ENCODE data around the gene GALR3.

Gene GALR3

DNA sequence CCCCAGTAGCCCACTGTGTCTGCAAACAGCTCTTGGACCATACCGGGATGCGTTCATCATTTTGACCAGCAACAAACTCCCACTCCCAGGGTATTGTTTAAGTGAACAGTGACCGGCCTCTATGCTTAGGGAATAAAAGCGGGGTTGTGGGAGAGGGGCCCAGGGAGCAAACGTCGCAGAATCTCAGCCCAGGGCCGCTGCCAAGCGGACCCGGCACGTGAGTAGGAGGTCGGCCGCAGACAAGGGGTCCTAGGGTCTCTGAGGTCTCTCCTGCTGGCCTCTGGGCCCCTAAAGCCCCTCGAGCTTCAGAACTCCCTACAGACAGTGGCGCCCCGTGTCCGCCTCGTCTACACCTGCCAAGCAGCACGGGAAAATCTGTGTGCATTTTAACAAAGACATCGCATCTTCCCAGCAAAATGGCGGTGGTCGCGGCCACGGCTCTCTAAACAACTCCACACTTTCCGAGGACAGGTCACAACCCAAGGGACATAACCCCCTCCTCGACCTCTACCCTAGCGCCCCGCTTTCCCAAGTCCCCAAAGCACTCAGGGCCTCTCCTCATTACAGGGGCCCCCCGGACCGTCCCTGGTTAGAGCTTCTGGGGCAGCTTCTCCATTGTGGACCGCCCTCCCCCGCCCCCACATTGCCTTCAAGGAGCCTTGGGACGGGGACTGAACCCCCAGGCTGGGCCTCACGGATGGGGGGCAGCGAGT, 19.4 kb upstream of the GALR3 start:
- no peak for DNase-seq

DNA sequence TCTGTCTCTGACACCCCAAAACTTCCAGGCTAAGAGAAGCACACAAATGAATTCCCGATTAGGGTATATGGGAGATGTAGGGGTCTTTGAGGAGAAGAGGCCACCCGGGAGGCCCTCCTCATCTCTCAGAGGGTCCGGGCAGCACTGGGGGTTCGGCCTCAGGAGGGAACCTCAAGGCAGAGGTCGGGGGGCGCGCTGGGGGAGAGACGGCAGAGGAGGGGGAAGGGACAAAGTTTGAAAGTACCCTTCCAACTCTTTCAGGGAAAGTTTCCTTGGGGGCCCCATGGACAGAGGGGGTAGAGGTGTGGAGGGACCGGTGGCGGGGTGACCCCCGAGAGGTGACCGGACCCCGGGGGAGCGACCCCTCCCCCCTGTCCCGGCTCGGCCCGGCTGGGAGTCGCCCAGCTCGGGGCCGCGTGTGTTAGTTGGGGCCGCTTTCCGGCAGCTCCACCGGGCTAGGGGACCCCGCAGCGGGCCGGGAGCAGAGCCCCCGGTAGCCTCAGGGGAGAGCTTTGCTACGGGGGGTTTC, 18.8 kb upstream of the GALR3 start:
- DNase-seq = peak; percentile 63

DNA sequence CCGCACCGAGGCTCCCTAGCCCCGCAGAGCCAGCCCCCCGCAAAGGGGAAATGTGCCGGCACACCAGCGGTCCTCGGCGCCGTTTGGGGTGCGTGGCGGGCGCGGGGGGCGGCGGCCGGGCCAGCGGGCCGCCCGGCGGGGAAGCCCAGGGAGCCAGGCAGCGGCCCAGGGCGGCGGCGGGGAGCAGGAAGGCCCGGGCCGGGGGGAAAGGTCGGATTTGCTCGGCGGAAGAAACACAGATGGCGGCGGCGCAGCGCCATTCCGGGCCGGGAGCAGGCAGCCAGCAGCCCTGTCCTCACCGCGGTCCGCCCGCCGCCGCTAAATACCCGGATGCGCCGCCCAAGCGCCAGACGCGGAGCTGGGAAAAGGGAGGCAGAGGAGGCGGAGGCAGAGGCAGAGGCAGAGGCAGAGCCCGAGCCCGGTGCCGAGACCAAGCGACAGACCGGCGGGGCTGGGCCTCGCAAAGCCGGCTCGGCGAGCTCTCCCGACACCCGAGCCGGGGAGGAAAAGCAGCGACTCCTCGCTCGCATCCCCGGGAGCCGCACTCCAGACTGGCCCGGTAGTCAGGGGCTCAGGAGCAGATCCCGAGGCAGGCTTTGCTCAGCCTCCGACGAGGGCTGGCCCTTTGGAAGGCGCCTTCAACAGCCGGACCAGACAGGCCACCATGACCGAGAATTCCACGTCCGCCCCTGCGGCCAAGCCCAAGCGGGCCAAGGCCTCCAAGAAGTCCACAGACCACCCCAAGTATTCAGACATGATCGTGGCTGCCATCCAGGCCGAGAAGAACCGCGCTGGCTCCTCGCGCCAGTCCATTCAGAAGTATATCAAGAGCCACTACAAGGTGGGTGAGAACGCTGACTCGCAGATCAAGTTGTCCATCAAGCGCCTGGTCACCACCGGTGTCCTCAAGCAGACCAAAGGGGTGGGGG, 18.0 kb upstream of the GALR3 start:
- peak; percentile 87 for DNase-seq

DNA sequence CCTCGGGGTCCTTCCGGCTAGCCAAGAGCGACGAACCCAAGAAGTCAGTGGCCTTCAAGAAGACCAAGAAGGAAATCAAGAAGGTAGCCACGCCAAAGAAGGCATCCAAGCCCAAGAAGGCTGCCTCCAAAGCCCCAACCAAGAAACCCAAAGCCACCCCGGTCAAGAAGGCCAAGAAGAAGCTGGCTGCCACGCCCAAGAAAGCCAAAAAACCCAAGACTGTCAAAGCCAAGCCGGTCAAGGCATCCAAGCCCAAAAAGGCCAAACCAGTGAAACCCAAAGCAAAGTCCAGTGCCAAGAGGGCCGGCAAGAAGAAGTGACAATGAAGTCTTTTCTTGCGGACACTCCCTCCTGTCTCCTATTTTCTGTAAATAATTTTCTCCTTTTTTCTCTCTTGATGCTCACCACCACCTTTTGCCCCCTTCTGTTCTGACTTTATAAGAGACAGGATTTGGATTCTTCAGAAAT, 17.3 kb upstream of the GALR3 start:
- DNase-seq = no peak

DNA sequence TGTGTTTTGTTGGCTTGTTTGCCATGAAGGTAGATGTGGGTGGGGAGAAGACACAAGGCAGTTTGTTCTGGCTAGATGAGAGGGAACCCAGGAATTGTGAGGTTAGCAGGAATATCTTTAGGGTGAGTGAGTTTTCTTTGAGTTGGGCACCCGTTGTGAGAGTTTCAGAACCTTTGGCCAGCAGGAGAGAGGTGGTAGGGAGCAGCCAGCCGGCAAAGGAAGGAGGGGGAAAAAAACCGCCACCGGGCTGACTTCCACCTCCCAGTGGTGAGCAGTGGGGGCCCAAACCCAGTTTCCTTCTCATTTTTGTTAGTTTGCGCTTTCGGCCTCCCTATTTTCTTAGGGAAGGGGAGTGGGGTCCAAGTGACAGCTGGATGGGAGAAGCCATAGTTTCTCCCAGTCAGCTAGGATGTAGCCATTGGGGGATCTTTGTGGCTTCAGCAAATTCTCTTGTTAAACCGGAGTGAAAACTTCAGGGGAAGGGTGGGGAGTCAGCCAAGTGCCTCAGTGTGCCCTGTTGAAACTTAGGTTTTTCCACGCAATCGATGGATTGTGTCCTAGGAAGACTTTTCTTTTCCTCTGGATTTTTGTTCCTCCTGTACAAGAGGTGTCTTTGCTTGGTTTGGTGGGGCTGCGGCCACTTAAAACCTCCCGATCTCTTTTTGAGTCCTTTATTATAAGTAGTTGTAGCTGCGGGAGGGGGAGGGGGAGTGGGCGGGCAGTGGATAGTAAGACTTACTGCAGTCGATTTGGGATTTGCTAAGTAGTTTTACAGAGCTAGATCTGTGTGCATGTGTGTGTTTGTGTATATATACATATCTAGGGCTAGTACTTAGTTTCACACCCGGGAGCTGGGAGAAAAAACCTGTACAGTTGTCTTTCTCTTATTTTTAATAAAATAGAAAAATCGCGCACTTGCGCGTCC, 16.5 kb upstream of the GALR3 start:
- no peak for DNase-seq

DNA sequence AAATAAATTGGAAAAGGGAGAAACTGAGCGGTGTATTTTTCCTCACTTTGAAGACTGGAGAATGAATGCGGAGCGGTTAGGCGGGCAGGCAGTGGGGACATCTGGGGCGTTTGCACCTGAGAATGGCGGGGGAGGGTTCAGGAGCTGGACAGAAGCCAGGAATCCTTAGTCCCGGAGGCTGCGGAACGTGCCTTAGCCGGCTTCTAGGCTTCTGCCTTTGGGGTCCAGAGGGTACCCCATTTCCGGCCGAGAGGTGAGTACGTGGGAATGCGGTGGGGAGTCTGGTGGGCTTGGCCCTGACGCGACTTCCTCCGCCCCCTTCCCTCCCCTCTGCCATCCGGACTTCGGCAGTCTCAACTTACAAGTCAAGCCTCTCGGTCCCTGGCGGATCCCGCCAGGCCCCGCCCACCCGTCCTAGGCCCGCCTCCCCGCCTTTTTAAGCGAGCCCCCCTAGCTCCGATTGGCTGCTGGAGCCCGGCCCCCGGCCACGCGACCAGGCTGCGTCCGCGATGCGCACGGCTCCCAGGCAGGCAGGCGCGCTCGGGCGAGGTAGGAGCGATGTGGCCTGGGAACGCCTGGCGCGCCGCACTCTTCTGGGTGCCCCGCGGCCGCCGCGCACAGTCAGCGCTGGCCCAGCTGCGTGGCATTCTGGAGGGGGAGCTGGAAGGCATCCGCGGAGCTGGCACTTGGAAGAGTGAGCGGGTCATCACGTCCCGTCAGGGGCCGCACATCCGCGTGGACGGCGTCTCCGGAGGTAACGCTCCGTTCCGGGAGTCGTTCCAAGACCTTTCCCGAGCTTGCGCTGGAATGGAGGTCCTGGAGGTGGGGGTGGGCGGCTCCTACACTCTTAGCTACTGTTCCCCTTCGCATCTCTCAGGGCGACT, 15.5 kb upstream of the GALR3 start, which contains the start of gene GCAT:
GCAT (plus strand) TSS at position 525 of the 884 bp plus-strand sequence; CDS start at position 559, 34 bp downstream.
- peak; percentile 93 for DNase-seq

DNA sequence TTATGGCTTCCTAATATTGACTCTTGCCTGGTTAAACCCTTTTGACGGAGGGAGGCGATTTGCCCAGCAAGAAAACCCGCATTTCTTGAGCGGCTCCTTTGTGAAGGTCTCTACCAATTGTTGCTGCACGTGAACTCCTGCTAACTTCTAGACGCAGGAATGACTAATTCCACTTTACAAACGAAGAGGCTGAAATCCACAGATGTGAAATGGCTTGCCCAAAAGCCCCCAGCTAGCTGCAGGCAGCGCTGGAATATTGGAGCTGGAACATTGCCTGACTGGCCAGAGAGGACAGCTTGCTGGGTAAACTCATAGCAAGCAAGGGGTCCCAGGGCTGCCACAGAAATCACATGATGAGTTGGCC, 14.9 kb upstream of the GALR3 start:
- no peak for DNase-seq

DNA sequence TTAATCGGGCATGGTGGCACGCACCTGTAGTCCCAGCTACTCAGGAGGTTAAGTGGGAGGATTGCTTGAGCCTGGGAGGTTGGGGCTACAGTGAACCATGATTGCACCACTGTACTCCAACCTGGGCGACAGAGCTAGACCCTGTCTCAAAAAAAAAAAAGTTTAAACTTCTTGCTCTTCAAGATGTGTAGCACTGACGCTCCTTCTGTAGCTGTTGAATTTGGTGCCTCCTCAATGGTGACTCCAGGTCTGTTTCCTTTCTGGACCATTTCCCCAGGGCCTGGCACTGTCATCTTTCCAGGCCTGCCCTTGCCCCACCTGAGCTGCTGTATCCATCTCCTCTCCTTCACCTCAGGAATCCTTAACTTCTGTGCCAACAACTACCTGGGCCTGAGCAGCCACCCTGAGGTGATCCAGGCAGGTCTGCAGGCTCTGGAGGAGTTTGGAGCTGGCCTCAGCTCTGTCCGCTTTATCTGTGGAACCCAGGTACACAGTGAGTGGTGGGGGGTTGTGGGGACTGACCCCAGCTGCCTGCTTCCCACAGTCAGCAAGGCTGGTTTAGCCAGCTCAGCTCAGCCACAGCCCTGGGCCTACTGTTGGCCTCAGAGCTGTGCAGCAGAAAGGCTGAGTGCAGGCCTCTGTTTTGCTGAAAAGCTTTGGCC, 13.4 kb upstream of the GALR3 start:
- no peak for DNase-seq

DNA sequence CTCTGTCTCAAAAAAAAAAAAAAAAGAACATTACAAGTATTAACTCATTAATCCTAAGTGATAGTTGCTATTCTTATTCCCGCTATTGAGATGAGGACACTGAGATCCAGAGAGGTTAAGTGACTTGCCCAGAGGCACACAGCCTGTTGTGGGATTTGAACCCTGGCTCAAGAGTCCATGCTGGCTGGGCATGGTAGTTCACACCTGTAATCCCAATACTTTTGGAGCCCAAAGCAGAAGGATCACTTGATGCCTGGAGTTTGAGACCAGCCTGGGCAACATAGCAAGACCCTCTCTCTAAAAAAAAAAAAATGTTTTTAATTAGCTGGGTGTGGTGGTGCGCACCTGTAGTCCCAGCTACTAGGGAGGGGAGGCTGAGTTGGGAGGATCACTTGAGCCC, 11.3 kb upstream of the GALR3 start:
- no peak for DNase-seq

DNA sequence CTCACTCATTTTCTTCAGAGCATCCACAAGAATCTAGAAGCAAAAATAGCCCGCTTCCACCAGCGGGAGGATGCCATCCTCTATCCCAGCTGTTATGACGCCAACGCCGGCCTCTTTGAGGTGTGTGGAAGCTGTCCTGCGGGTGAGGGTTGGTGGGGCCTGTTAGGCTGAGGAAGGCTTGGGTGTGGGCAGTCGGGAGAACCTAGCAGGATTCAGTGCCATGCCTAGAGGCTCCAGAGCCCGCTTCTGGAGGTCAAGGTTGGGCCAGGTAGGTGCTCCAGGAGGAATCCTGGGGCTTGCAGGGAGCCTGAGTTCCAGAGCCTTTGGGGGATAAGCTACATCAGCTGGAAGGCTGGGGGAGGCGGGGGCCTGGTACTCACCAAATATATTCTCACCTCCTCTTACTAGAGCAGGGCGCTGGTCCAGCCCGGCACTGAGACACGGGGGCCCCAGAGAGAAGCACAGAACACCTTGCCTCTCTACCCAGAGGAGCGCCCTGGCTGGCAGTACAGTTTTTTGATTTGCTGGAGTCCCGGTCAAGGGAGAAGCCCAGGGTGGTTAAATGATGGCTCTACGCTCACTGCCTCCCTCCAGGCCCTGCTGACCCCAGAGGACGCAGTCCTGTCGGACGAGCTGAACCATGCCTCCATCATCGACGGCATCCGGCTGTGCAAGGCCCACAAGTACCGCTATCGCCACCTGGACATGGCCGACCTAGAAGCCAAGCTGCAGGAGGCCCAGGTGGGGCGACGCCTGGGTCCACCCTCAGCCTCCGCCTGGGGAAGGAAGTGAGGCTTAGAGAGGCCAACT, 10.1 kb upstream of the GALR3 start:
- DNase-seq = no peak

DNA sequence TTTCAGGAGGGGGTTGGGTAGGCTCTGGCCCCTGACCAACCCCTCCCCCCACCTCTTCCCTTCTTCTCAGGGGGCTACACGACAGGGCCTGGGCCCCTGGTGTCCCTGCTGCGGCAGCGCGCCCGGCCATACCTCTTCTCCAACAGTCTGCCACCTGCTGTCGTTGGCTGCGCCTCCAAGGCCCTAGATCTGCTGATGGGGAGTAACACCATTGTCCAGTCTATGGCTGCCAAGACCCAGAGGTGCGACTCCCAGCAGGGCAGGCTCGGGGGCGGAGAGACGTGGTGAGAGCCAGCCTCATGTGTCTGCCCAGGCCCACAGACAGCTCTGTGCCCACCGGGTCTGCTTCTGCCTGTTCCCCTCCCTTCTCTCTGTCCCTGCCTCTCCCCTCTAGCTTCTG, 7.6 kb upstream of the GALR3 start:
- no peak for DNase-seq

DNA sequence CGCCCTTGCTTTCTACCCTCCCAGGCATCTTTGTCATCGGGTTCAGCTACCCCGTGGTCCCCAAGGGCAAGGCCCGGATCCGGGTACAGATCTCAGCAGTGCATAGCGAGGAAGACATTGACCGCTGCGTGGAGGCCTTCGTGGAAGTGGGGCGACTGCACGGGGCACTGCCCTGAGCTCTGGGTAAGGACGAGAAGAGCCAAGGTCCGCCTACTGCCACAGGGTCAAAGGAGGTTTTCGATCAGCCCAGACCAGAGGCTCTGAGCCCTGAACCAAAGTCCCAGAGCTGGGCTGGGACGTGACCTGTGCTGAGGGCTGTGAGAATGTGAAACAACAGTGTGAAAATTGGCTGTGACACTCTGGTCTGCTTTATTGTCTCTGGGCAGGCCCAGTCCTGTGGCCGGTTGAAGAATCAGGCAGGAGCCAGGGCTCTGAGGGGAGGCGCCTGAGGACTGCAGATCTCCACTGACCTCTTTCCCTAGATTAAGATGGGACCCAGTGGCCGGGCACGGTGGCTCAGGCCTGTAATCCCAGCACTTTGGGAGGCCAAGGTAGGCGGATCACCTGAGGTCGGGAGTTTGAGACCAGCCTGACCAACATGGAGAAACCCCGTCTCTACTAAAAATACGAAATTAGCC, 6.5 kb upstream of the GALR3 start:
- no peak for DNase-seq

DNA sequence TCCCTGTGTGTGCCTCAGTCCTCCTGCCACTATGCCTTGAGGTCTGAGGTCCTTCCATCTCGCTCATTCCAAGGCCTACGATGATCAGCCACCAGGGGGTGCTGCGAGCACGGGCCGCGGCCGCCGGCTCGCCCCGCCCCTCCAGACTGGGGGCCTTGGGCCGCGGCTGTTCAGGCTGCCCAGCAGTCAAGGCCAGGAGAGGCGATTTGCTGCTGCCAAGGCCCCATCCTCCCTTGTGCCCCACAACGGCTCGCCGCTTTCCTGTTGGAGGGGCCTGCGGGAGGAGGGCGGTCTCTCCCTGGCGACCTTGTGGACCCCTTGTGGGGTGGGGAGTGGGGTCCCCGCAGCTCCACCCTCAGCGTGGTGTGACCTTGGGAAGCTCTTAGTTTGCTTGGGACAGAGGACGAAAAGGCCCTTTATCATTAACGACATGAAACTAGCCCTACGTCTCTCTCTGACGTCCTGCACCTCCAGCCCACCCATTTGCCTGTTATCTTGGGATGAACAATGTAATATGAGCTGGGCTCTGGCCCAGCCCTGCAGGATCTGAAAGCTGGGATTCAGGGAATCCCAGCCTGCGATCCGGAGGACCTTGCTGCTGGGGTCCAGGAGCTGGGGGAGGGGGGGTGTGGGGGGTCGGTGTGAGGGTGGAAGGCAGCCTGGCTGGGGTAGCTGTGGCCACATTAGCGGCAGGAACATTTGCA, 5.3 kb upstream of the GALR3 start:
- DNase-seq = peak; percentile 96

DNA sequence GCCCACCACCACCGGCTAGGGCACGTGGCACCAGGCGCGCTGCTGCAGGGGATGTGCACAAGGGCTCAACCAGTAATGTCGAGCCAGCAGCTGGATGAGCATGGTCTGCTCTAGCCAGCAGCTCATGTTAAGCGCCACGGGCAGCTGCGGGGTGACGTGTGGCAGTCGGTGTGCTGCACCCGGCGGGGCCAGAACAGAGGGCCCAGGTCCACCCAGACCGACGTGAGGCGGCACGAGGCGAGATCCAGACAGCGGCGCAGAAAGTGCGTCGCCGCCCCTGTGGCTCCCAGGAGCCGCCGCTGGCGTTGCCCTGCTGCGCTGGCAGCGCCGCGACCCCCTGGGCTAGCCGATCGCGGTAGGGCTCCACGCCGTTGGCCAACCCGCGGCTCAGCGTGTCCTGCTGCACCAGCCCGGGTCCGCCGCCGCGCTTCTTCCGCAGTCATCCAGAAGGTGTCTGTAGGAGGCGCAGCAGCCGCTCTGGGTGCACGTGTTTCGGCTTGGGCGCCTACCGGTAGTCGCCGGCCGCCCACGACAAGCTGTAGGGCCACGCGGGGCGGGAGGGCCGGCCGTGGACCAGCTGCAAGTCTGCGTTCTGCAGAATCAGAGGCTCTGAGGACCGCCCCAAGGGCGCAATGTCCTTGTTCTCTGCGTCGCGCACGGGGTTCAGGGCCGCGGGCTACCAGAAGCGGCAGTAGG, 4.6 kb upstream of the GALR3 start:
- DNase-seq = peak; percentile 86

DNA sequence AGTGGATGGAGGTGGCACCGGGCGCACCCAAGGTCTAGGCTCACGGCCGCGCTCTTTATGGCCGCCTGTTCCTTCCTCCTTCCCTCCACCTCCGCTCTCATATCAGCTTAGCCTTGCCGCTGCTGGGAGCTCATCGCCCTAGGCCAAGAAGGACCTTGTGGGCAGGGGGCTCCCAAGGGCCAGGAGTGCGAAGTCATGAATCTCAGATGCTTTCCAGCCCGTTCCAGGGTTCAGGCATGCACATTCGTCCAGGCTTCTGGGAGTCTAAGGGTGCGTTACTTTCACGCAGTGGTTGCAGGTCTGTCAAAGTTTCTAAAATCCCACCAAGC, 4.1 kb upstream of the GALR3 start:
- DNase-seq = no peak

DNA sequence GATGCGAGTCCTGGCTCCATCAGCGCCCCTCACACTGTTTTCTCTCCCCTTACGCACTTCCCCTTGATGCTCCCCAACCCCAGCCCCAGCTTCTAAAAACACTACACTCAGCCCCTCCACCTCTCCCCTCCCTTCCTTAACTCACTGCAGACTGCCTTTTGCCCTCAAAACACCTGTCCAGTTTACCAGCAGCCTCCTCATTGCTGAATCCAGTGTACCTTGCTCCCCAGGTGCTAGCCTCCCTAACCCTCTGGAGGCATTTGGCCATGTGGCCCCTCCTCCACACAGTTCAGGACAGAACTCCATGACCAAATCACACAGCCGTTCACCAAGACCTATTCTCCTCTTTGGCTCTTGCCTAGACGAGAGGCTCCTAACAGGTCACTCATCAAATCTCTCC, 2.8 kb upstream of the GALR3 start:
- no peak for DNase-seq

DNA sequence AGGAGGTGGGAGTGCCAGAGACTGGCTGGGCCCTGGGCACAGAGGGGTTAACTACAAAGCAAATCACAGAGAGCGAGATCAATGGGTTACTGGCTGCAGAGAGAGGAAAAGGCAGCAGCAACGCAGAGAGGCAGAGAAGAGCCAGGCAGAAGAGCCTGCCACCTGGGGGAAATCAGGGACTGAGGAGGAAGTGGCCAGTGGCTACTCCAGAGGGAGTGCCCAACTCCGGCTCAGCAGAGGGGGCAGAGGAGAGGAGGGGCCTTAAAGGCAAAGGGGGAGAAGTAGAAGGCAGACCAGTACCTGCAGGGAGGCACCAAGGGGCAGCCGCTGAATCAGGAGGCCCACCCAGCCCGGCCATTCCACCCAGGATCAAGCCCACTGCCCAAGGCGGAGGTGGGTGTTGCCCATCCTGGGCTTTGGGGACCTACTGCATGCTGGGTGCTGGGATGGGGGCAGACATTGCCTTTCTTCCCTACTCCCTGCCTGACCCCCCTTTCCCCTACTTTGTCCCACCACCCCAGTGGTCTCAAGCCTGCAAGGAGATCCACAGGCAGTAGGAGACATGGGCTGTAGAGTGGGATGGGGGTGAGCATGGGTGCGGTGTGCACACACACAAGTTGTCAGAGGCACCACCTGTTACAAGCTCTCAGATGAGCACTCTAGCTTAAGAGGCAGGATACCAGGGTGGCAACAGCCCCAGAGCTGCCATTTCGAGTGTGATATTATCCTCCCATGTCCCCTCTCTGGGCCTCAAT, 926 bp upstream of the GALR3 start:
- DNase-seq = no peak
